DMS53 (cell line): Measurements from ENCODE around the gene PIK3C2B.
"Not testable (repeated sequence)": the region's sequence is repeated elsewhere in the genome, so short reads cannot be mapped to it uniquely, and the experiment has no call there.

Experiments
- DNase-seq: peaks from one replicate; lab custom pipeline; 2025; lab: John Stamatoyannopoulos, UW

The PIK3C2B gene, protein sequence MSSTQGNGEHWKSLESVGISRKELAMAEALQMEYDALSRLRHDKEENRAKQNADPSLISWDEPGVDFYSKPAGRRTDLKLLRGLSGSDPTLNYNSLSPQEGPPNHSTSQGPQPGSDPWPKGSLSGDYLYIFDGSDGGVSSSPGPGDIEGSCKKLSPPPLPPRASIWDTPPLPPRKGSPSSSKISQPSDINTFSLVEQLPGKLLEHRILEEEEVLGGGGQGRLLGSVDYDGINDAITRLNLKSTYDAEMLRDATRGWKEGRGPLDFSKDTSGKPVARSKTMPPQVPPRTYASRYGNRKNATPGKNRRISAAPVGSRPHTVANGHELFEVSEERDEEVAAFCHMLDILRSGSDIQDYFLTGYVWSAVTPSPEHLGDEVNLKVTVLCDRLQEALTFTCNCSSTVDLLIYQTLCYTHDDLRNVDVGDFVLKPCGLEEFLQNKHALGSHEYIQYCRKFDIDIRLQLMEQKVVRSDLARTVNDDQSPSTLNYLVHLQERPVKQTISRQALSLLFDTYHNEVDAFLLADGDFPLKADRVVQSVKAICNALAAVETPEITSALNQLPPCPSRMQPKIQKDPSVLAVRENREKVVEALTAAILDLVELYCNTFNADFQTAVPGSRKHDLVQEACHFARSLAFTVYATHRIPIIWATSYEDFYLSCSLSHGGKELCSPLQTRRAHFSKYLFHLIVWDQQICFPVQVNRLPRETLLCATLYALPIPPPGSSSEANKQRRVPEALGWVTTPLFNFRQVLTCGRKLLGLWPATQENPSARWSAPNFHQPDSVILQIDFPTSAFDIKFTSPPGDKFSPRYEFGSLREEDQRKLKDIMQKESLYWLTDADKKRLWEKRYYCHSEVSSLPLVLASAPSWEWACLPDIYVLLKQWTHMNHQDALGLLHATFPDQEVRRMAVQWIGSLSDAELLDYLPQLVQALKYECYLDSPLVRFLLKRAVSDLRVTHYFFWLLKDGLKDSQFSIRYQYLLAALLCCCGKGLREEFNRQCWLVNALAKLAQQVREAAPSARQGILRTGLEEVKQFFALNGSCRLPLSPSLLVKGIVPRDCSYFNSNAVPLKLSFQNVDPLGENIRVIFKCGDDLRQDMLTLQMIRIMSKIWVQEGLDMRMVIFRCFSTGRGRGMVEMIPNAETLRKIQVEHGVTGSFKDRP (N-terminal part only)

GRCh38 chr1:204494281-204495077 is at the start of gene PIK3C2B:
TSS of gene PIK3C2B (minus strand) at chr1:204494805. CDS start at chr1:204469802, 25,003 bp downstream.
- peak; percentile 96 for DNase-seq

DNA sequence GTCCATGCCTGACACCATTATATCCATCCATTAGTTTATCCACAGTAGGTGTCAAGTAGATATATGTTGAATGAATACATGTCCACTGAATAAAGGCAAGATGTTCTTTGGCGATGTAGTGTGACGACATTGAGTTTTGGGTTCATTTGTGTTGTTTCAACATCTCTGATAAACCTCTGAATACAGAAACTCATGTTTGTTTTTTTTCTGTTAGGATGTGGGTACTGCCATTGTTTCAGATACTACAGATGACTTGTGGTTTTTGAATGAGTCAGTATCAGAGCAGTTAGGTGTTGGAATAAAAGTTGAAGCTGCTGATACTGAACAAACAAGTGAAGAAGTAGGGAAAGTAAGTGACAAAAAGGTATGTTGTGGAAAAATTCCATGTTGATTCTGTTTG is 49.7 kb upstream of the PIK3C2B start:
- no peak for DNase-seq

- no peak for DNase-seq
These were observed 47.0 kb upstream of the PIK3C2B start for GRCh38 chr1:204541626-204542025.

- DNase-seq, result no peak
These were observed 38.2 kb upstream of the PIK3C2B start for GRCh38 chr1:204532832-204533231.

DNA sequence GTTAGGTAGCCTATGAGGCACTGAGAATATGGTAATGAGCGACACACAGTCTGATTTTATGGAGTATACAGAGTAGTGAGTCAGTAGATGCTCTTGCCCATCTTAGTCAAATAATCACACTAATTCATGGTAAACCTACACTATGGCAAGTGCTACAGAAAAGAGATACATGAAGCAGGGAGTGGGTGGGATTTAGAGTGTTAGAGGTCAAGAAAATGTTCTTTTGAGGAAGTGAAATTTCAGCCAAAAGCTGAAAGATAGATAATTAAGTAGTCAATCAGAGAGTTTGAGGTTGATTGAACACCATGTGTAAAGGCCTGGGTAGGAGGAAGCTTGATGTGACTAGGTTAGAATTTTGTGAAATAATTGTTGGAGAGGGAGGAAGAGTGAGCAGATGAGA is 36.3 kb upstream of the PIK3C2B start:
- DNase-seq, result no peak

DNA sequence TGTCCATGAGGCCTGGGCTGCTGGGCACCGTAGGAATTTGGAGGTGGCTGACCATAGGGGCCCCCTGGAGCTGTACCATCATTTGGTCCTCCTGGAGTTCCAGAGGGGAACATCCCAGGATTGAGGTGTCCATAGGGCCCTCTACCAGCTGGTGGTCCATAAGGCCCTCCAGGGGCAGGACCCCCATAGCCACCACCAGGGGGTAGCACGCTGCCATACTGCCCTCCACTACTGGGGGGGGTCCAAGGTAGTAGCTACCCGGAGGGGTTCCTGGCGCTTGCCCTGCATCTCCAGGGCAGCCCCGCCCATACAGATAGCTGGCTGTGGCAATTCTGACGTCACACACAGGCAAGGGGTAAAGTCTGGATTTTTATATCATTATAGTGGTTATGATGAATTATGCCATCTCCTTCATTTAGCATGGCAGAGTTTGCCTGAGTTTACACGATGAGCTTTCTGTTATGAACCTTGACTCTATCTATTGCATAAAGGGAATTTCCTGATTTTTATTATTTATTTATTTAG is 34.8 kb upstream of the PIK3C2B start:
- DNase-seq, result no peak

DNA sequence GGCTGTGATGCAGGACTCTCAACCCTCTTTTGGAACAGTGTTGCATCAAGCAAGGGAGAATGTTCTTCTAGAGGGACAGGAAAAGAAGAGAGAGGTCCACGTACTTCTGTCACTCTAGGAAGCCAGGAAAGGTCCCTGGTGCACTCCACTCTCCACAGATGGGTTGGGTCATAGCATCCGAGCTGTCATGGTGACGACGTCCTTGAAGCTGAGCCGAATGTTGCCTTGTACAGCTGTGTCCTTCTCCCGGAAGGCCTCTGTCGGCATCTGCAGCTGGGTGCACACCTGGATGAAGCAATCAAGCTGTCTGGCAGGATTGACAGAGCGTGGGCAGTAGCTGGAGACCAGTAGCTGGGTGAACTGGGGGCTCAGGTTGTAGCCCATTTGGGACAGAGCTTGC is 34.1 kb upstream of the PIK3C2B start:
- no peak for DNase-seq

DNA sequence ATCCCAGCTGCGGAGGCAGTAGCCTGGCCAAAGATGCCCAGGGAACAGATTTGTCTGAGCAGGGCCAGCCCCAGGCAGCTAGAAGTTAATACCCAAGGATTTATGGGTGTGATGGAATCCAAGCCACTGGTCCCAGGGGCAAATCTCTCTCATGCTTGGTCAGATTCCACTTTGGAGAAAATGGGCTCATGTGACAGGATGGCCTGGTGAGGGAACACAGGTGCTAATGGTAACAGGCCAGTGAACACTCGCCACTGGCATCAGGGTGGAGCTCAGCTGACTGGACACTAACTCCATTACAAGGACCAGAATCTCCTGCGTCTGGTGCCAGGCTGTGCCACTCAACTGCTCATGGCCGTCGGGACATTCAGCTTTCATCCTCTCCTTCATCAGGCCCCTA is 33.6 kb upstream of the PIK3C2B start:
- DNase-seq, result no peak

GRCh38 chr1:204524986-204525385 is 30.4 kb upstream of the PIK3C2B start:
- DNase-seq, result no peak

- peak; percentile 90 for DNase-seq
These were observed 29.1 kb upstream of the PIK3C2B start for GRCh38 chr1:204523605-204524215.

DNA sequence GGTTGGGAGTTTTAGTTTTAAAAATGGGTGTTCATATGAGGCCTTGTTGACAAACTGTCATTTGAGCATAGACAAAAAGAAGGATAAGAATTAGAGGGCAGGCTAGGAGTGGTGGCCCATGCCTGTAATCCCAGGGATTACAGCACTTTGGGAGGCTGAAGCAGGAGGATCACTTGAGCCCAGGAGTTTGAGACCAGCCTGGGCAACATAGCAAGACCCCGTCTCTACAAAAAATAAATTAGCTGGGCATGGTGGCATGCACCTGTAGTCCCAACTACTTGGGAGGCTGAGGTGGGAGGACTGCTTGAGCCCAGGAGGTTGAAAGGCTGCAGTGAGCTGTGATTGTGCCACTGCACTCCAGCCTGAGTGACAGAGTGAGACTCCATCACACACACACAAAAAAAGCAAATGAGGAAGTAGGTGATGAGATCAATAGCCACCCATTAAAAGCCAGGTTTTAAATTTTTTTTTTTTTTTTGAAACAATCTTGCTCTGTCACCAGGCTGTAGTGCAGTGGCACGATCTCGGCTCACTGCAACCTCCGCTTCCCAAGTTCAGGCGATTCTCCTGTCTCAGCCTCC is 27.4 kb upstream of the PIK3C2B start:
- DNase-seq, result not testable (repeated sequence)

GRCh38 chr1:204520834-204521709 is 26.5 kb upstream of the PIK3C2B start:
- peak; percentile 76 for DNase-seq

GRCh38 chr1:204517382-204517781 is 22.8 kb upstream of the PIK3C2B start:
- DNase-seq, result not testable (repeated sequence)

DNA sequence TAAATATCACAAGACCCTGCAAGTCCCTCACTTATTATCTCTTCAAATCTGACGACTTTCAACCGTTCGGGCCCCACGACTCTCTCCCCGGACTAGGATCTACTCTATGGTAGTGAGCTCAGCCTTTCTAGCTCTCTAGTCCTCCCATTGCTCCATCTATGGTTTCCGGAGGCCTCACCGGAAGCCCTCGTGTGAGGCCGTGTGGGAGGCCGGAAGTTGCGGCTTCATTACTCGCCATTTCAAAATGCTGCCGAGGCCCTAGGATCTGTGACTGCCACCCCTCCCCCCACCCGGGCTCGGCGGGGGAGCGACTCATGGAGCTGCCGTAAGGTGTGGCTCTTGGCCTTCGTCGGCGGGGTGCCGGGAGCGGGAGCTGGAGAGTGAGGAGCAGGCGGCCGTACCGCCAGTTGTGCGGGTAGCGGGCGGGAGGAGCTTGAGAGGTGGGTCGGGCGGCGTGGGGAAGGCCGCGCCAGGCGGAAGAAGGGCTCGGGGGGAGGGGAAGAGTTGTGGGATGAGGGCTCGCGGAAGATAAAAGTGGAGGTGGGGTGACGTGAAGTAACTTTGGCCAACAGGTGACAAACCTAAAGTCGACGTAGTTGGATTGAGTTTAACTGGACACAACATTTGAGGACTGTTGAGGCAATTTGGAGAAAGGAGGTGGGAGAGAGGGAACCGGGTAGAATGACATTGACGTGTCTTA is 21.7 kb upstream of the PIK3C2B start, which contains the start of gene MDM4:
TSS of gene MDM4 (plus strand) at position 227 of the 700 bp plus-strand sequence. CDS start 9,113 bp downstream, outside the sequence.
- DNase-seq, result peak; percentile 100

- DNase-seq, result no peak
These were observed 20.2 kb upstream of the PIK3C2B start for GRCh38 chr1:204514828-204515227.

GRCh38 chr1:204513117-204513716 is 18.6 kb upstream of the PIK3C2B start:
- peak; percentile 22 for DNase-seq

GRCh38 chr1:204511366-204511765 is 16.8 kb upstream of the PIK3C2B start:
- peak; percentile 35 for DNase-seq

DNA sequence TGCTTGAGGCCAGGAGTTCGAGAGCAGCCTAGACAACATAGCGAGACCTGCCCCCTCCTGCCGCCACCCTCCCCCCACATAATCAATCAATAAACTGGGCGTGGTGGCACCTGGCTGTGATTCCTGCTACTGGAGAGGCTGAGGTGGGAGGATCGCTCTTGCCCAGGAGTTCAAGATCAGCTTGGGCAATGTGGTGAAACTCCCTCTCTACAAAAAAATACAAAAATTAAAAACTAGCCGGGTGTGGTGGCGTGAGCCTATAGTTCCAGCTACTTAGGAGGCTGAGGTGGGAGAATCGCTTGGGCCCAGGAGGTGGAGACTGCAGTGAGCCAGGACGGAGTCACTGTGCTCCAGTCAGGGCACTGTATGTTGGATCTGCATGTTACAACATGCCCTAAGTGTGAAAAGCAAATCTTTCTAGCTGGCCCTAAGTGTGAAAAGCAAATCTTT is 14.6 kb upstream of the PIK3C2B start:
- peak; percentile 14 for DNase-seq
